PC-3 (cell line): ENCODE measurements around the gene VSTM2B.

Experiments used
- CTCF ChIP-seq: fragments of 300-600 bp; sonication (generic); conservative IDR thresholded peaks from 2 replicates; pipeline ENCODE4 v1.5.1; 2017; ENCODE audit warnings: antibody characterized with exemption, low read depth, mild to moderate bottlenecking, low read length
- EZH2 ChIP-seq: fragments of 300-600 bp; sonication (generic); IDR thresholded peaks from one replicate; pipeline ENCODE4 v1.6.1; 2017; ENCODE audit warnings: antibody characterized with exemption, mild to moderate bottlenecking, low read length; ENCODE audit not compliant: unreplicated experiment
- EZH2phosphoT487 ChIP-seq: fragments of 300-600 bp; sonication (generic); IDR thresholded peaks from 2 replicates; pipeline ENCODE4 v1.6.1; 2018; ENCODE audit warnings: mild to moderate bottlenecking, antibody characterized with exemption, low read length, borderline replicate concordance

- TF ChIP-seq CTCF: no peak
- TF ChIP-seq EZH2: no peak
- no peak for TF ChIP-seq EZH2phosphoT487
Observed at GRCh38 chr19:29515706-29516357, 10.0 kb upstream of the VSTM2B start.
